ENCODE data around the gene KIFC3. TPM values are rescaled to one million over a fixed set of nuclear protein-coding genes. Genes with fewer than 3 reads are reported as not detected.

The KIFC3 gene
- total and polyA plus RNA-seq, 2 of the 13 experiments (the other 11 are each of a cell fraction or from before 2014, with no cell fraction given), result 42.1 to 45.3 TPM

- TF ChIP-seq AHDC1 (CRISPR knock-in tag; IDR thresholded peaks at IDR 0.05; ENCODE audit: borderline replicate concordance) (no peak), ZNF234 (CRISPR knock-in tag; conservative IDR thresholded peaks at IDR 0.05) (no peak), IRF1 (CRISPR knock-in tag; IDR thresholded peaks at IDR 0.05; ENCODE audit: low read depth) (no peak), LRRFIP1 (CRISPR knock-in tag; conservative IDR thresholded peaks at IDR 0.05) (no peak), NR2F6 (IDR thresholded peaks at IDR 0.05) (no peak), NR2F6 (CRISPR knock-in tag; IDR thresholded peaks at IDR 0.05) (no peak), MNT (IDR thresholded peaks at IDR 0.05) (no peak), REPIN1 (CRISPR knock-in tag; IDR thresholded peaks at IDR 0.05; ENCODE audit: borderline replicate concordance, low read depth) (no peak), MTA1 (CRISPR knock-in tag; IDR thresholded peaks at IDR 0.05; ENCODE audit: borderline replicate concordance) (no peak; the same call in 1 of the 2 replicates), MAFG (CRISPR knock-in tag; IDR thresholded peaks at IDR 0.05) (no peak), ZNF501 (CRISPR knock-in tag; IDR thresholded peaks at IDR 0.05) (no peak), RCOR2 (CRISPR knock-in tag; IDR thresholded peaks at IDR 0.05) (peak; percentile 52; the same call in 1 of the 2 replicates), SNAPC2 (CRISPR knock-in tag; IDR thresholded peaks at IDR 0.05) (no peak), FOXM1 (CRISPR knock-in tag; IDR thresholded peaks at IDR 0.05) (no peak), ARNT2 (CRISPR knock-in tag; IDR thresholded peaks at IDR 0.05; ENCODE audit: low read depth) (no peak), ZBTB43 (CRISPR knock-in tag; conservative IDR thresholded peaks at IDR 0.05) (no peak), RAD21 (CRISPR knock-in tag; IDR thresholded peaks at IDR 0.05) (no peak), POLR2AphosphoS5 (IDR thresholded peaks at IDR 0.05; ENCODE audit: low read depth, low read length) (no peak)
These were observed 26.2 kb upstream of the KIFC3 start (continued) for GRCh38 chr16:57828272-57829161.

Measured in HepG2 (cell line).